ENCODE measurements around the gene SAV1.

Gene SAV1

DNA sequence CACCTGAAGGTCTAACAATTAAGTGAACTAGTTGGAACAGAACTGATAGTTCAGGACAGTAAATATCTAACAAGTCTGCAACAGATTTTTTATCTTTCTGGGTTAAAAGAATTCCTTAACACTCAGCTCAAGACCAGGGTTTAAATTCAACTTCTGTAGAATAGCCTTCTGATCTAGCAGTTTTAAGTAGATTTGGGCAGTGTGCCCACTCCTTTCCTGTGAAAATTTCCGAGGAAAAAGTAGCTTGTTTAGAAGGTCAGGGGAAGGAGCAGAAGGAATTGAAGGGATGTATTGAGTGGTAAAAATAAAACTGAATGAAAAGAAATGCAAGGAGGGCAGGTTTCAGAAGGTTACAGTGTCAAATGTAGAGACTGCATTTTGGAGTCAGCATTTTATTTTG lies 62.3 kb downstream of the SAV1 start:
- DNase-seq = no peak

DNA sequence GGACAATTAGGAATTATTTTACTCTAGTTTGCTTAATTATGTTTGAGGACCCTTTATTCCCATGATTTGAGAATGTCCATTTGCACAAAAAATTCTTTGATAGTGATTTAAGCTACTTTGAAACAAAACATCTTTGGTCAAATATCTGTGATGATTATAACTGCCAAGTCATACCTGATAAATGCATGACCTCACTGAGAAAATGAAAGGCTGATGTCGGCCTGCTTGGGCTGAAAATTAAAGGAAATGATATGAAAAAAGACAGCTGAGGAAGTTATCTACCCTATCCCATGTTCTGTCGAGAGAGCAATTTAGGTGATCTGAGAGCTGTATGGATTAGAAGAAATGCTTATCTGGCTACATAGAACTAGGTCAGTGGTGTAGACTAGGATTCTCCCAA lies 64.5 kb downstream of the SAV1 start:
- DNase-seq = no peak

DNA sequence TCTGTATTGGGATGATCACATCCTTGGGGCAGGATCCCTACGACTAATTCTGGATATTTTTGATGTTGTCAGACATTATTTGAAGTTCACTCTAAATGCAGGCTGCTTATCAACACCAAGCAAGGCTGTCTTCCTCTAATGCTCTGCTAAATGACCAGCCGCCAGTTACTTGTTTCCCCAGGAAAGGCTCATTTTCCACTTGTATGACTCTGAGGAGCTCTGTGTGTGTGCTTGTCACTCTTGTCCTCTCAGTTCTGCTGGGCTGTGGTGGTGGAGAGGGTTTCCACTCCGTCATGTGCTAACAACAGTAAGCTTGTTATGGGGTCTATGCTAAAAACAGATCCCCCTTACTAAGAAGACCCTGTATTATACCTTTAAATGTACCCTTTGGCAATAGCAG lies 66.1 kb downstream of the SAV1 start:
- DNase-seq = no peak

GRCh38 chr14:50601394-50601793 lies 66.7 kb downstream of the SAV1 start:
- DNase-seq = no peak

- no peak for DNase-seq
Measured at GRCh38 chr14:50600849-50601248, 67.3 kb downstream of the SAV1 start.

GRCh38 chr14:50599700-50600444 lies 68.2 kb downstream of the SAV1 start:
- no peak for DNase-seq

DNA sequence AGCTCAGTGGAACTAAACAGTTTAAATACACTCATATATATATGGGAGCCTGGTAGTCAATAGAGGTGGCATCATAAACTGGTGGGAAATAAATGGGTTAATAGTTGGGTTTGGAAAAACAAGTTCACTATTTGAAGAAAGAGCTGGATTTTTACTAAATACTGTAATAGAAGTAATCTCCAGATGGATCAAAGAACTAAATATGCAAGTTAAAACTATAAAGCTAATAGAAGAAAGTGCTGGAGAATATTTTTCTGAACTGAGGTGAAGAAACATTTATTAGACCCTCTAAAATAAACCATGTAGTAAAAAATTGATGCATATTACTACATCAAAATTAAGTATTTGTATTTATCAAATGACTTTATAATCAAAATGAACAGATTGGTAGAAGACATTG lies 69.3 kb downstream of the SAV1 start:
- no peak for DNase-seq

- DNase-seq = no peak
Measured at GRCh38 chr14:50594577-50595316, 73.4 kb downstream of the SAV1 start.

DNA sequence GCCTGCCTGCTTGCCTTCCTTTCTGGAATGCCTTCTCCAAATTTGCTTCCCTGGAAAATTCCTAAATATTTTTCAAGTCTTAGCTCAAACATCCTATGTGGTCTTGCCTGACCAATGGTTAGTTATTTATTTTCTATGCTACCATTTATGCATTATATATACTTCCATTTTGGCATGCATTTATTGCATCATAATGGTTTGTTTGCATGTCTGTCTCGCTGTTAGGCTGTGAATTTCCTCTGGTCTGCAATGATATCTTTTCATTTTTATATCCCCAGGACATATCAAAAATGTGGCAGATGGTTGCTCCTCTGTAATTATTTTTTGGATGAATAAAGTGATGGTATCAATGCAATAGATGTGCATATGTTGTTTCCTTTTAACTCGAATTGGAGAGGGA lies 77.6 kb downstream of the SAV1 start:
- no peak for DNase-seq

All from NCI-H187 treated with DMSO at 0.1 percent for 48 hours (cell line).